ENCODE data around the gene ZFYVE28.
"Not testable (repeated sequence)": the region's sequence is repeated elsewhere in the genome, so short reads cannot be mapped to it uniquely, and the experiment has no call there.

The ZFYVE28 gene

GRCh38 chr4:2446656-2447564 lies 28.5 kb upstream of the ZFYVE28 start:
- DNase-seq (ENCODE audit: low read depth in 2 of 2) = no peak

- no peak for DNase-seq (ENCODE audit: low read depth in 2 of 2)
These were observed 27.1 kb upstream of the ZFYVE28 start for GRCh38 chr4:2445571-2445970.

- DNase-seq (ENCODE audit: low read depth in 2 of 2) = no peak
These were observed 26.7 kb upstream of the ZFYVE28 start for GRCh38 chr4:2445130-2445529.

- no peak for DNase-seq (ENCODE audit: low read depth in 2 of 2)
These were observed 25.7 kb upstream of the ZFYVE28 start for GRCh38 chr4:2443956-2444740.

GRCh38 chr4:2443061-2443730 lies 24.8 kb upstream of the ZFYVE28 start:
- DNase-seq (ENCODE audit: low read depth in 2 of 2) = no peak

- DNase-seq (ENCODE audit: low read depth in 2 of 2) = no peak
These were observed 23.9 kb upstream of the ZFYVE28 start for GRCh38 chr4:2442175-2442993.

GRCh38 chr4:2441393-2442174 lies 23.1 kb upstream of the ZFYVE28 start:
- peak; percentile 75 to 82 for DNase-seq (ENCODE audit: low read depth in 2 of 2)

- no peak for DNase-seq (ENCODE audit: low read depth in 2 of 2)
These were observed 20.6 kb upstream of the ZFYVE28 start for GRCh38 chr4:2438822-2439718.

- no peak for DNase-seq (ENCODE audit: low read depth in 2 of 2)
These were observed 19.2 kb upstream of the ZFYVE28 start for GRCh38 chr4:2437475-2438215.

- DNase-seq (ENCODE audit: low read depth in 2 of 2) = no peak
These were observed 18.5 kb upstream of the ZFYVE28 start for GRCh38 chr4:2436761-2437474.

GRCh38 chr4:2436301-2436700 lies 17.9 kb upstream of the ZFYVE28 start:
- no peak for DNase-seq (ENCODE audit: low read depth in 2 of 2)

GRCh38 chr4:2434420-2434819 lies 16.0 kb upstream of the ZFYVE28 start:
- no peak for DNase-seq (ENCODE audit: low read depth in 2 of 2)

GRCh38 chr4:2433609-2434350 lies 15.3 kb upstream of the ZFYVE28 start:
- DNase-seq (ENCODE audit: low read depth in 2 of 2) = no peak

GRCh38 chr4:2432991-2433530 lies 14.6 kb upstream of the ZFYVE28 start:
- no peak for DNase-seq (ENCODE audit: low read depth in 2 of 2)

GRCh38 chr4:2432004-2432403 lies 13.6 kb upstream of the ZFYVE28 start:
- no peak for DNase-seq (ENCODE audit: low read depth in 2 of 2)

- DNase-seq (ENCODE audit: low read depth in 2 of 2) = not testable (repeated sequence)
These were observed 11.7 kb upstream of the ZFYVE28 start for GRCh38 chr4:2429945-2430757.

Measured in stimulated activated CD4-positive, alpha-beta T cell treated with anti-CD3 and anti-CD28 coated beads, Interleukin-15, amount 100 ng/mL, for 48 hours (primary cell).